GM18867 (cell line): ENCODE measurements around the gene TTLL6.
A peak's percentile ranks its signal among the peaks of the same experiment; 100 is the strongest.
"Not testable (repeated sequence)": the region's sequence is repeated elsewhere in the genome, so short reads cannot be mapped to it uniquely, and the experiment has no call there.

ENCODE experiments used
- ATAC-seq: cut with Tn5 transposase; IDR thresholded peaks from one replicate; pipeline ENCODE4 v1.9.1; 2021; ENCODE audit warnings: mild to moderate bottlenecking, moderate library complexity; ENCODE audit not compliant: unreplicated experiment

TTLL6 gene

GRCh38 chr17:48816774-48817590 lies at the start of gene TTLL6:
TTLL6 (minus strand) TSS chr17:48817229; CDS start chr17:48817072, 157 bp downstream.
- ATAC-seq: peak; percentile 89

- ATAC-seq: no peak
Measured at GRCh38 chr17:48860456-48860855, 43.4 kb upstream of the TTLL6 start.

- ATAC-seq: no peak
Measured at GRCh38 chr17:48860034-48860433, 43.0 kb upstream of the TTLL6 start.

DNA sequence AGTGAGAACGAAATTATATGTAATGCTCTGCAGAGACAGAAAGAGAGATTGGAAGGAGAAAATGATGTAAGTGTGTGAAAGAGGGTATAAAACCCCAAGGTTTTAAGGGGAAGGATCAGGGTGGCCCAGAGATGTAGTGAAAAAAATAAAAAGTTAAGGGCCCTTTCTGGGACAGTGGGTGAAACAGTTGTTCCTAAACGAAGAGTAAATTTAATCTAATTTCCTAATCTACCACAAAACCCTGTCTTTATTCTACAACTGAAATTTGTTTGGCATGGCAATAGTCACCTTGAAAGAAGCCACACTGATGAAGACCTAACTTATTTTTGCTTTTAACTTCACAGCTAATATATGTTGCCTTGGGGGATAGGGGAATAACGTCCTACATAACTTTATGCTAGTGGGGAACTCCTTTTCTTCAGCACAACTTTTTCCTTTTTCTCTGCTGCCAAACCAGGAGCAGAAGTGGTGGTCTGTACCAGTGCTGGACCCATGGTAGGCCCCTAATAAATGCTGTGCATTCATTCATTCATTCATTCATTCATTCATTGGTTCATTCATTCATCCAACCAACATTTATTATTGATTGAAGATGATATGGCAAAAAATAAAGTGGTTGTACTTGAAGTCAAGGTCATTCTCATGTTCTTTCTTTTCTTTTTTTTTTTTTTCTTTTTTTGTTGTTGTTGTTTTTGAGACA lies 39.2 kb upstream of the TTLL6 start:
- no peak for ATAC-seq

DNA sequence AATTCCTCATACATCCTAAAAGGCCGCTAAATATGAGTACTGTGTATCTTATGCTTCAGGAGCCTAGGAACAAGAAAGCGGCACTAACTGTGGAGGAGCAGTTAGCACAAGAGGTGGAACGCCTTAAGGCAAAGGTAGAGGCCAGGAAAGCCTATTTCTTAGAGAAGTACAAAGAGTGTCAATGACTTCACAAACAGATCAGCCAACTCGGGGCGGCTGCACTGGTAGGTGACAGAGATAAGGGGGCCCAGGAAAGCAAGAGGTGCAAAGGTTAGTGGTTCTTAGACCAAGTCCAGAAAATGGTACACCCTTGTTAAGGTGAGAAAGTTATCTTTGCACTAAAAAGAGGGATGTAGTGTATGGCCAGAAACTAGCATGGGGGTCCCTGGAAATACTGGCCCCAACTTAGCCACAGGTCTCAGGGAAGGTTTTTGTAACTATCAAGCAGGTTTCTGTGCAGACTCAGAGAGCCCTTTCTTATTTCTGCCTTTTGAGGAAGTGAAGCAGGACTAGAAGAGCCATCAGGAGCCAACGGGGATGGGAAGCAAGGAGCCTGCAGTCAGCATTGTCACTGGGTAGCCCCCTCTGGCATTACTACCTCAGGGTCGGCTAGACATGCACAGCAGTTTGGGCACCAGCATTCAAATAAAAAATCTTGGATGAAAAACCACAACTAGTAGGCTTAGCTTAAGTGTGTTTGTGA lies 37.9 kb upstream of the TTLL6 start:
- ATAC-seq: no peak

- no peak for ATAC-seq
Measured at GRCh38 chr17:48850792-48851323, 33.8 kb upstream of the TTLL6 start.

GRCh38 chr17:48843187-48843900 lies 26.3 kb upstream of the TTLL6 start:
- no peak for ATAC-seq

DNA sequence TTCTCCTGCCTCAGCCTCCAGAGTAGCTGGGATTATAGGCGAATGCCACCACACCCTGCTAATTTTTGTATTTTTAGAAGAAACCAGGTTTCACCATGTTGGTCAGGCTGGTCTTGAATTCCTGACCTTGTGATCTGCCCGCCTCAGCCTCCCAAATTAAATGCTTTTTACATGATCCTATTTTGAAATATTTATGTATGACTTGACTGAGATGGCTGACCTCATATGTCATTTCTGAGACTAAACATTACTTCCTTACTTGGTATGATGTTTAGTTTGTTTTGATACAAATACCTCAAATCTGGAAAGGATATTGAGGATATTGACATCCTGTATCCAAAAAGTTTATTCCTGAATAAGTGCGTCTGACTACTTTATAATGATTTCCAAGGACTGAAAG lies 25.7 kb upstream of the TTLL6 start:
- ATAC-seq: no peak

- peak; percentile 79 for ATAC-seq
Measured at GRCh38 chr17:48841395-48841831, 24.4 kb upstream of the TTLL6 start.

GRCh38 chr17:48840441-48840840 lies 23.4 kb upstream of the TTLL6 start:
- ATAC-seq: no peak

DNA sequence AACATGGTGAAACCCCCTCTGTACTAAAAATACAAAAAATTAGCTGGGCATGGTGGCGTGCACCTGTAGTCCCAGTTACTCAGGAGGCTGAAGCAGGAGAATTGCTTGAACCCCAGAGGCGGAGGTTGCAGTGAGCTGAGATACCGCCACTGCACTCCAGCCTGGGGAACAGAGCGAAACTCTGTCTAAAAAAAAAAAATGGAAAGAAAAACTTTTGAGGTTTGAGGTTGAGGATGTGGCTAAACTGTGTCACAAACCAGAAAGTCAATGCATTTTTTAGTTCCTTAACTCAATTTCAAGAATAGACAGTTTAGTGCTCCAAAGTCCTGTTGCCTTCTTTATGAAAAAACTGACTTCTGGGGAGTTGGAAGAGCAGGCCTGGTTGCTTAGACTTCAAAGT lies 20.4 kb upstream of the TTLL6 start:
- not testable (repeated sequence) for ATAC-seq

DNA sequence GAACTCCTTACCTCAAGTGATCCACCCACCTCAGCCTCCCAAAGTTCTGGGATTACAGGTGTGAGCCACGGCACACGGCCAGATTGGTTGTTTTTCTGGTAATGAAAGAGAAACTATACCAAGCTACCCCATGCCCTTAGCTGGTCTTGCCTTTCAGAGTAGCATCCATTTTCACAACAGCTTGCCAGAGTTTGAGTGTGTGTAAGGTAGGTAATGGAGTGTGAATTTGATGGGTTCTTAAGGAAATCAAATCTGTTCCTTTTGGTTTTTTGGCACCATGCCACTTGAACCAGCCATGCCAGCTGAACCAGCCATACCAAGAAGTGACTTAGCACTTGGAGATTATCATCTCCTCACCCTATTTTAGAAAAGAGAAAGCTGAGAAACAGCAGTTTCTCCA lies 18.9 kb upstream of the TTLL6 start:
- no peak for ATAC-seq

GRCh38 chr17:48834973-48835372 lies 17.9 kb upstream of the TTLL6 start:
- ATAC-seq: no peak

DNA sequence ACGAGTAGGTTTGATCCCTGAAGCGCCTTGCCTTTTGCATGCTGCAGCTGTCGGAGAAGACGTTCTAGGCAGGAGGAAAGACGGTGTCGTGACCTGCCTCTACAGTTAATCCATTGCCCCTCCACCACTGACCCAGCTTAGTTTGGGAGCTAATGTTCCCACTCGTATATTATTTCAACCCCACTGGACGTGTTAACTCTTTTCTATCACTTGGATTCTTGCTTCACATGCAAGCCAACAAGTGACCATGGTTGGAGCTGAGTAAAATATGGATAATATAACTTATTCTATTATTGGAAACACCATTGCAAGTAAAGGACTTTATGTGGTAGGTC lies 14.5 kb upstream of the TTLL6 start:
- no peak for ATAC-seq

DNA sequence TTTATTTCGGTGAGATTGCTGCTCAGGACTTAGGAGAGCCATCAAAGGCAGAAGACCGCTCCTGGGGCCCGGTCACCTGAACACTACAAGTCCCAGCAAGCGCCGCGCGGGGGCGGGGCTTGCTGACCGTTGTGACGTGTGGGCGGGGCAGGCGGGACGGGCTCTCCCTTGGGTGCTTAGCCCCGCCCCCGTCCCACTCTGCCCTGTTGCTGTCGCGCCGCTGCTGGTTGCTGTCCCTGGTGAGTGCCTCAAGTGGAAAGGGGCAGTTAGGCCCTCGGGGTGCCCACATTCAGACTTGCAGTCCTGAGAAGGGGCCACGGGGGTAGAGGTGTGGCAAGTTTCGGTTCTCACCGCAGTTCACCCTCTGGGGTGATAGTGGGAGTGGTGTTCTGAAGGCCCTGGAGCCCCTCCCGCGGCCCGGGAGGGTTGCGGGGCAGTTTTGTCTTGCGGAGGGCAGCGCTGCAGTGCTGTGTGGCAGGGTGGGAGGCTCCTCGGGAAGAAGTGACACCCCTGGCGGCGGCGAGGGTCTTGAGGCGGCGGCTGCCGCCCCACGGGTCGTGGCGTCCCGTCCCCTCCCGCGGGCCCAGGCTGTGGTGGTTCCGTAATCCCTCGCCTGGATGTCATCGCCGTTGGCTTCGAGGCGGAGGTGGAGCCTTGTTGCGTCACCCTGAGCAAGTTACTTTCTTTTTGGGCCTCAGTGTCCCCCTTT lies 14.0 kb upstream of the TTLL6 start, which contains the start of gene CALCOCO2:
Gene CALCOCO2, plus strand, starts transcription at position 196 of the 709 bp plus-strand sequence. CDS start 10,673 bp downstream, outside the sequence.
- peak; percentile 87 for ATAC-seq

GRCh38 chr17:48825446-48826381 lies 8.7 kb upstream of the TTLL6 start:
- ATAC-seq: no peak

- ATAC-seq: not testable (repeated sequence)
Measured at GRCh38 chr17:48820936-48821335, 3.9 kb upstream of the TTLL6 start.

- no peak for ATAC-seq
Measured at GRCh38 chr17:48819466-48819865, 2.4 kb upstream of the TTLL6 start.

DNA sequence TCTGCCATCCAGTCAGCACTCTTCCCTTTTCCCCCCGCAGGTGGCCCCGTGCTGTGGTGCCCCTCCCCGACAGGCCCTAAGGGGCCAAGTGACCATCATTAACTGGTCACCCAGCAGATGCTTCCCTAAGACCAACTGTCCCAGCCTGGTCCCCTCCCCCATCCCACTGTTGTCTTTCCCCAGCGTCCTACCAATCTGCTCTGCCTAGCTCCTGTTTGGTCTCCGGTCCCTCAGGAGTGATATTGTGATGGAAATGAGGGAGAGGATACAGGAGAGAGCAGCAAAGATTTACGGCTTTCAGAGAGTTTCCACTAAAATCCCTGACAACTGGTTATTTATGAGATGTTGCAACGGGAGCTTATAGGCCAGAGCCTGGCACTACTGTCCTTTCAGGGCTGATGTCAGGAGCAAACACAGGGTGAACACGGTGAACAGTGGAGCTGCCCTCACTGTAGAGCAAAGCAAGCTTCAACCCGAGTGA lies 1.4 kb upstream of the TTLL6 start:
- ATAC-seq: no peak
